ENCODE results near the gene PXDN. TPM values are rescaled to one million over a fixed set of nuclear protein-coding genes. Genes with fewer than 3 reads are reported as not detected.
"Not testable (repeated sequence)": the region's sequence is repeated elsewhere in the genome, so short reads cannot be mapped to it uniquely, and the experiment has no call there.

PXDN gene
- total RNA-seq, 2 experiments from 2014 or later = 1.3 to 1.4 TPM

DNA sequence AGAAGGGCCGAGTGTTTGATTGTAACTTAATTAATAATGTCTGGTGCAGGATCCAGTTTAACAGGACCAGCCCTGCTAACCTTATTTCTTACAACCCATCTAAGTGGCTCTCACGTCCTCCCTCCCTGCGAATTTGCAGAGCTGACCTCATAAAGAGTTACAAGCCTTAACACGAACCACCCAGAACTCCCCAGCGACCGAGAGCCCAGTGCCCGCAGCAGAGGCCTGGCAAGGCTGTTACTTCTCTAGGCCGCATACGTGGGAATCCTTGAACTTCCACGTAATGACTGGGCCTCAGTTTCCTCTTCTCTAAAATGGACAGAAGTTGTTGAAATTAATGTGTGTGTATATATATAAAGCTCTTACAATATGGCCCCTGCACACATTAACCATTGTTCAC is 55.5 kb downstream of the PXDN start:
- POLR2A ChIA-PET = no interaction called here
- CTCF ChIA-PET = no interaction called here

DNA sequence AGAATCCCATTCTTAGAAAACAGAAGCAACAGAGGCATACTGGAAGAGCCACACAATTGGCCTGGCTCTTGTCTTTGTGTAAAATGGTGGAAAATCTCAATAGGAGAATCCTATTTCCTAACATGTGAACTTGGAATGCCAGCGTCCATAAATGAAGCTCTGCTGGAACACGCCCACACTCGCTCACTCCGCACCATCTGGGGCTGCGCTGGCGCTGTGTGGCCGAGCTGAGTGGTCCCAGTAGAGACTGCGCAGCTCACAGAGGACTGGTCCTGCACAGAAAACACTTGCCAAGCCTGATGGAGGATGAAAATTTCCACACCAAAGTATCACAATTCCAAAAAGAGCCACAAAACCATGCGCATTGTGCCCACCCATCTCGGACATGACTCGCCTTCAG is 56.2 kb downstream of the PXDN start:
- ChIA-PET POLR2A (no interaction called here), CTCF (no interaction called here)

DNA sequence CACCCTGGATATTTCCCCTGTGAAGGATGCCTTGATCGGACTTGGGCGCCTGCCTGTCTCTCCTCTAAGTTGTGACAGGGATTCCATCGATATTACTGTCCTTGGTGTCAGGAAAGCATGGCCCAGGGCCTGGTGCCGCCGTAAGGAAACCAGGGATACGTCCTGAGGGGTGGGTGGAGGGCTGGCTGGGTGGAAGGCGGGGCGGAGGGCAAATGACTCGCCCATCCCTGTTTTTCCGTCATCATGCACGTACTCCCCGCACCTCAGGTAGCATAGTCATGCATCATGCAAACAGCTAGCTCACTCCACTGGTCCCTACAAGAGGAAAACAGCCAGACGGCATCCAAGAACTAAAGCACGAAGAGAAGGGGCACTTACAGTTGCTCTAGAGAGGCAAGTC is 57.1 kb downstream of the PXDN start:
- ChIA-PET CTCF (no interaction called here), POLR2A (no interaction called here)

DNA sequence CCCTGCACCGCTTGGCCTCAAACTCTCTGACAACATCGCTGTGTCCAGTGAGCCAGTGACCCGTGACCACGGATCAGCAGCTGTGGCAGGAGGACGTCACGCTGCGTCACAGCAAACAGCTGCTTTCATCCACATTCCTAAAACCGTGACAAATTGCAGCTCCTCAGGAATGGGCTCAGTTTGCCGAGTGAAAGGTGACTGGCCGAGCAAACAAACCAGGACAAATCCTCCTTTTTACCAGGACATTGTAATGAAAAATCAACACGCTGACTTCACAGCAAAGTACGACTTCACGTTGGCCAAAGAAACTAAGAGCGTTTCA is 57.6 kb downstream of the PXDN start:
- ChIA-PET CTCF (no interaction called here), POLR2A (no interaction called here)

DNA sequence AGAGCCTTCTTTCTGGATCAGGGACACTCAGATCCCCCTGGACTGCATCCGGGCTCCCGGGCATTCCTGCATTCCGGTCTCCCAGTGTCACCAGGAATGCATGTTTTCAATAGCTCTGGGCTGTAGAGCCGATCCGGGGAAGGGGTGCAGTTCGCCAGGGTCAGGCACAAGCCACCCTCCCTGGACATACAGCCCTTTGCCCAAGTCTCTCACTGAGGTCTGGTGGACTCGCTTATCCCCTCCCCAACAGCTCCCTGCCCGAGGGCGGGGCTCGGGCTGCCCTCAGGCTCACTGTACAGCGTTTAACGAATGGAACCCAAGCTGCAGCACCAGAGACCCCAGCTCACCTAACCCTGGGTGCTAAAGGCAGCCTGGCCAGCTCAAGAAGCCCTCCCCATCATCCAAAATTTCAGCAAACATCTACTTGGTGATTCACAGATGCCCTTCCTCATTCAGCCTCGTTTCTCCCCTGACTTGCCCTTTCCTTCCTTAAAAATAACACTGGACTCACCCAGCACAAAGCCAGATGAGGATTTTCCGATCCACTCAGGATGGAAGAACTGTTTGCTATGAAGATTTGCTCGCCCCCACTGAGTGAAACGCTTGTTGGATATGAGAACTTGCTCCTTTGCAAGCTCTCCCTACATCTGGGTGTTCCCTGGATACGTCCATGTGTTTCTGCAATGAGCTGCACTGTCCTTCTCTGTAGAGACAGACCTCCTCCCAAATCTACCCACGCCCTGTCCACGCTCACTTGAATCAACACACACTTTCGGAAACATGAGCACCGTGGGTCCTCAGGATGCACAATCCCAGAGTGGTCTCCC is 58.1 kb downstream of the PXDN start:
- CTCF ChIA-PET = no interaction called here
- POLR2A ChIA-PET = no interaction called here

DNA sequence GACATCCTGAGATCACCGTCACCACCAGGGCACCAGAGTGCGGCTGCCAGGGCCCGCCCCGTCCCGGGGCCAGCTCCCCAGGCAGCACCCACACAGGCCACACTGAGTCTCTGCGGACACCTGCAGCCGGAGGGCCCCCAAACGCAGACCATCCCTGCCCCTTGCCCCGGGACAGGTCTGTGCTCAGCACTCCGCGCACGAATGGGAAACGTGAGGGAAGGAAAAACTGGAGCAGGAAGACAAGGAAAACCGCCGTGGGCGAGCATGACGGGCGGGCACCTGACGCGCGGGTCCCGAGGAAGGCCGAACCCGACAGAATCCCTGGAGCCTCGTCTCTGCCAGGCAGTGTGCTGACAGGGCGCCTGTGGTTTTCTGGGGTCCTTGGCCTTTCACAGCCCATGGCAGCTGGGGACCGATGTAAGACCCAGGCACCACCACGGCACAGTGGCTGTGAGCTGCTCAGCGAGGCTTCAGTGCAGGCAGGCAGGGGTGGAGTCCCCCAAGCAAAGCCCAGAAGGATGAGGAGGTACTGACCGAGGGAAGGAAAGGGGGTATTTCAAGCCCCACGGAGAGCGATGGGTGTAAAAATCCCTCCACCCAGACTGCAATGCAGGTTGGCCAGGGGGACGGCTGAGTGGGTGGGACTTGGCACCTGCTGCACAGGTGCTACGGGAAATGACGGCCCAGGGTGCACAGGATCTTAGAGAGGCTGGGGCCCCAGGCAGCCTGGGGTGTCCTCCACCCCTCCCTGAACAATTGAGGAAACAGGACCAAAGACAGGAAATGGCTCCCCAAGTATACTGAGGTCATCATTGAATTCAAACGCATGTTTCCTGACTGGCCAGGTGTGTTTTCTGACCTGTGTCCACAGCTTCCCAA is 59.0 kb downstream of the PXDN start:
- POLR2A ChIA-PET = no interaction called here
- CTCF ChIA-PET = no interaction called here

DNA sequence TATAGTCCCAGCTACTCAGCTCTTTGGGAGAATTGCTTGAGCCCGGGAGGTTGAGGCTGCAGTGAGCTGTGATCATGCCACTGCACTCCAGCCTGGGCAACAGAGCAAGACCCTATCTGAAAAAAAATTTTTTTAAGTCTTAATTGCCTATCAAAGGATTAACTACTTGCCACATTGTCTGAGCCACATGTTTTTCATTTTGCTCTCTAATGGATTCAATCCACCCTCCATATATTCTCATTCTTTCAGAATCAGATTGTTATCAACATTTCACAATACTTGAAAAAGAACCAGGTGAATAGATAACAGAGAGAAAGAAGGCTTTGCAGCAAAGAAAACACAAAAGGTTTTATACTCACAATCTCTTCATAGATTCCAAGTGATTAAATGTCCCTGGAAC is 61.0 kb downstream of the PXDN start:
- CTCF ChIA-PET = interaction anchor here (0.6 kb wide), 1 partner anchor 166 kb away, joined by 3 read pairs; no protein-coding TSS in a partner anchor
- POLR2A ChIA-PET = no interaction called here

DNA sequence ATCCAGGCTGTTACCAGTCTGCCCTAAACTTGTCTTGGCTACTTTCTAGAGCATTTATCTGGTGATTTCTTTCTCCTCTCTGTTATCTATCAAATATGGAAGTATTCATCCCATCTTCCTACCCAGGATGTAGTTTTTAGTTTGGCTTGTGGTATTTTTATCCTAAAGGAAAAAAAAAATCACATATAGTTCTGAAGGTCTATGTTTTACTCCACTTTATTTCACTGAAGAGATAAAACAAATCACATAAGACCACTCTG is 62.2 kb downstream of the PXDN start:
- ChIA-PET CTCF (no interaction called here), POLR2A (no interaction called here)

DNA sequence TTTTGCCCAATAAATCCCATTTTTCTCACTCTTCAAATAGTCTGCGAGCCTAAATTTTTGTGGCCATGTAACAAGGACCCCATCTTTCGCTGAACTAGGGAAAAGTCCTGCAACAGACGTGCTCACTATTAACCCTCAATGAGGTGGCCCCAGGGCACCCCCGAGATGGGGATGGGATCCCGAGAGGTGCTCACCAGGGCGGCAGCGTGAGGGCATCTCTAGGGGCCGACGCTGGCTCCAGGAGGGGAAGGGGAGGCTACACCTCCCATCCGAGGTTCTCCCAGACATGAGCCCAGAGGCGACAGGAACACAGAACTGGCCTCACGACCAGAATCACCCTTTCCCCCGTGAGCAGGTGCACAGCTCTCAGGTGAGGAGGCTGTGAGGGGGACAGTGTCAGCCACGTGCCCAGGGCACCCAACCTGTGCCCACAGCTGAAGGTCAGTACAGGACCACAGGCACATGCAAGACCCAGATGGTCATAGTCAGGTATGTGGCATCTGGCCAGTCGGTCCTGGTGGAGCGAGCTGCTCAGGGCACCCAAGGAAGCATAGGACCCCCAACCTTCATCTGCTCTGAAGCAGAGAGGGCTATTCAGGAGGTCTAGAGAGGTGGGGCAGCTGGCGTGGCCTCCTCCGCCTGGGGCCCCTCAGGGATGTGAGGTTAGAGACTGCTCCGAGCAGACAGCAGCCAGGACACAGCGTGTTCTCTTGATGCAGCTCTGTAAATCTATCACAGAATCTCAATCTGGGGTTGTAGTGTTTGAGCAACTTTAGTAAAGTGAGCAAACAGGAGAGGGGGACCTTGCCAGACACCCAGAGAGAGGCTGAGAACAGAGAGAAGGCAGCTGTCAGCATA is 62.8 kb downstream of the PXDN start:
- ChIA-PET POLR2A (no interaction called here), CTCF (no interaction called here)

DNA sequence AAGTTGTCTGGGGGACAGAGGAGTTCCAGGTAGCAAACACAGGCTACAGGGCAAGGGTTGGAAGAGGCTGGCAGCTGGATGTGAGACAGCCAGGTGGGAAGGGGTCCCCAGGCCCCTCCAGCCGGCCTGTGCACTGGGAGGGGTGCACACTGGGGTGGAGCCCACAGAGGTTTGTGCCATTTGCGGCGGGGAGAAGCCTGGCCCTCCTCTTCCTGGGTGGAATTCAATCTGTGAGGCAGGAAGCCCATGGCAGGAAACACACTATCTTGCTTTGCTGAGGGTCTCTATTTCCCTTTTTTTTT is 63.3 kb downstream of the PXDN start:
- CTCF ChIA-PET = no interaction called here
- POLR2A ChIA-PET = no interaction called here

DNA sequence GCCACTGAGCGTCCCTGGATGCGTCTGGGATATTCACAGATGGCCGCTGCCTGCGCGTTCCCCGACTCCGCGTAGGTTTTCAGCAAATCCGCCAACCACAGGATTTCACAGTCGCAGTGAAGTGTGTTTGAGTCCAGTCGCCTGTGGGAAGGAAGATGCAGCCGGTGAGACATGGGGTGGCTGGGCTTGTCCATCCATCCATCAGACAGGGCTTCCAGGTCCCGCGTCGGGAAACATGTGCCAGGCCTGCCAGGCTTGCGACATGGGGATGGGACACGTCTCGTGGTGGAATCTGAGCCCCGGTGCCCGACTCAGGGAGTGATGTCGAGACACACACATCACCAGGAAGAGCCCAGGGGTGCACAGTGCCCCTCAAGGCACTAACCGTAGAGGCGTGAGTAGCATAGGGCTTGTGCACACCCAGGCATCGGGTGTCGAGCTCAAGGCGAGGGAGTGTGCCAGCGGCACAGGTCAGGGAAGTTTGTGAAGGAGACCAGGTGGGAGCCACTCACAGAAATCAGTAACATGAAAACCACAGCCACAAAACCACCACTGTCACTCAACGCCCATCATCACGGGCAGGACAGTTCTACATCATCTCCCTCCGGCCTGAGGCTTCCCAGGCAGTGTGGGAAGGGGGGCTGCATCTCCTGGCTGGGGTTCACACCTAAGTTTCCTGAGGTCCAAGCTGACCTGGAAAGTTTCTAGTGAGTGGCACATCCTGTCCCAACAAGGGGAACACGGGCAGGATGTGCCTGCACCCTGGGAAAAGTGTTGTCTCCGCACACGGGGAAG is 63.9 kb downstream of the PXDN start:
- CTCF ChIA-PET = no interaction called here
- POLR2A ChIA-PET = no interaction called here

DNA sequence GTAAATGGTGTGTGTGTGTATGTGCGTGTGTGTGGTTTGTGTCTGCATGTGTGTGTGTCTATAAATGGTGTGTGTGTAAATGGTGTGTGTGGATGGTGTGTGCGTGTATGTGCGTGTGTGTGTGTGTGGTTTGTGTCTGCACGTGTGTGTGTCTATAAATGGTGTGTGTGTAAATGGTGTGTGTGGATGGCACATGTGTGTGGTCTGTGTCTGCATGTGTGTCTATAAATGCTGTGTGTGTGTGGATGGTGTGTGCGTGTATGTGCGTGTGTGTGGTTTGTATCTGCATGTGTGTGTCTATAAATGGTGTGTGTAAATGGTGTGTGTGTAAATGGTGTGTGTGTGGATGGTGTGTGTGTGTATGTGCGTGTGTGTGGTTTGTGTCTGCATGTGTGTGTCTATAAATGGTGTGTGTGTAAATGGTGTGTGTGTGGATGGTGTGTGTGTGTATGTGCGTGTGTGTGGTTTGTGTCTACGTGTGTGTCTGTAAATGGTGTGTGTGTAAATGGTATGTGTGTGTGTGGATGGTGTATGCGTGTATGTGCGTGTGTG is 64.8 kb downstream of the PXDN start:
- POLR2A ChIA-PET, CTCF ChIA-PET: not testable (repeated sequence)

DNA sequence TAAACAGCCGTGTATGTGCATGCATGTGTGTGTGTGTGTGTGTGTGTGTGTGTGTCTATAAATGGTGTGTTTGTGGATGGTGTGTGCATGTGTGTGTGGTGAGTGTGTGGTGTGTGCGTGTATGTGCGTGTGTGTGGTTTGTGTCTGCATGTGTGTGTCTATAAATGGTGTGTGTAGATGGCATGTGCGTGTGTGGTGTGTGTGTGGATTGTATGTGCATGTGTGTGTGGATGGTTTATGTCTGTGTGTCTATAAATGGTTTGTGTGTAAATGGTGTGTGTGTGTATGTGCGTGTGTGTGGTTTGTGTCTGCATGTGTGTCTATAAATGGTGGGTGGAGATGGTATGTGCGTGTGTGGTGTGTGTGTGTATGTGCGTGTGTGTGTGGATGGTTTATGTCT is 65.2 kb downstream of the PXDN start:
- CTCF ChIA-PET, POLR2A ChIA-PET: not testable (repeated sequence)

DNA sequence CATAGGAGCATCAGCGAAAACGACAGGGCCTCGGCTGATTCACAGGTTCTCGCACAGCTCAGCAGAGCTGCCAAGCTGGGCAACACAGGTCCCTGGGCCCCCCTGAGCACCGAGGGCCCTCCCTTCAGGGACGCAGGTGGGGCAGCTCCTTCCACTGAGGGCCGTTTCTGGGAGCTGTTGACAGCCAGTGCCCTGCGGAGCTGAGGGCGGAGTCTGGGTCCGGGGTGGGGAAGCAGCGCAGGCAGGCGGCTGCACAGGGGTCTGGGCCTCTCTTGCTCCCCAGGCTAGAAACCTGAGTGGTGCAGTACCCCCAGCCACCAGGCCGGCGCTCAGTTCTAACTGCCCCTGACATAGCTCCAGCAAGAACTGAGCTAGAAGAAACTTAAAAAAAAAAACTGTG is 65.7 kb downstream of the PXDN start:
- ChIA-PET CTCF (no interaction called here), POLR2A (no interaction called here)

DNA sequence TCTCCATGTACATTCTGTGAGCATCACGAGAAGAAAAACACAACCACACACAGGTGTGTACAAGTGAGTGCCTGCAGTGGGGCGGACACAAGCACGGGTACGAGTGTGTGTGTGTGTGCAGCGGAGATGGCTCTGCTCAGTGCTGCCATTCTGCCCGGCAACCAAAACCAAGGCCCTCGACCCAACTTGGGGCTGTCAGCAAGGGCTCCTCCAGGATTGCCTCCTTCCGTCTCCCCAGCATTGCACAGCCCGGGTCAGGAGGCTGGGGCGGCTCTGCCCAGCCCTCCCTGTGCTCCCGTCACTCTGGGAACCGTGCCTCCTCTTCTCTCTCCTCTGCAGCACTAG is 66.5 kb downstream of the PXDN start:
- ChIA-PET CTCF (no interaction called here), POLR2A (no interaction called here)

DNA sequence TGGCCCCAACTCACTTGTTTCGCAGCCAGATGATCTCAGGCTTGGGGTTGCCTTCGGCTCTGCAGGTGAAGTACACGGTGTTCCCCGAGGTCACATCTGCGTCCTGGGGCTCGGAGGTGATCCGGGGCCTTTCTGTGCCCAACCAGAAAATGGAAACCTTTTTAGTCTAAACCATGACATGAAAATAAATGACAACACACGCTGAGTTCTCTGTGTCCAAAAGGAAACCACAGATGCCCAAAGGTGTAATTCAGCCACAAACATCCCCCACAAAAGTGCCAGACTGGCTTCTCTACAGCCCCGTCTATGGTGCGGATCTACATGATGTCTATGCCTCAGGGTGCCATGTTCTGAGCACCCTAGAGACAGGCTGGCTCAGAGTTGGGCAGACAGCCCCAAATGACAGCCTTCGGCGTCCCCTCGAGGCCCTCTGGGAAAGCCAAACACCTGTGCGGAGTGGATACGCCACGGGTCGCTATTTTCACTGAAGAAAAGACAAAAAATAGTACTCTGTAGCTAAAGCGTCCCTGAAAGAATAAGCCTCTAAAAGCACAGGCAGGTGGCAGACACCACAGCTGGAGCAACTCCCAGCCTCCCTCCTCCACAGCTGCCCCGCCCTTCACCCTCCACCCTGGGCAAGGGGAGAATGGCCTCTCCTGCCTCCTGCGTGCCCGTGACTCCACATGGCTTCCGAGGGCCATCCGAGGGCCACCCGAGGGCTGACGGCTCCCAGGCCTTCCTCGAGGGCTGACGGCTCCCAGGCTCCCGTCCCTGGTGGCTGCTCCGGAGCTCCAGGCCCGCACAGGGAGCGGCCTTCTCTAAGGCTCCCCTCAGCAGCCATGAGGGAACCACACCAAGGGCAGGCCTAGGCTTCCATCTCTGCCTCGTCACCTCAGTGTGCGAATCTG is 67.1 kb downstream of the PXDN start:
- POLR2A ChIA-PET = no interaction called here
- CTCF ChIA-PET = no interaction called here

DNA sequence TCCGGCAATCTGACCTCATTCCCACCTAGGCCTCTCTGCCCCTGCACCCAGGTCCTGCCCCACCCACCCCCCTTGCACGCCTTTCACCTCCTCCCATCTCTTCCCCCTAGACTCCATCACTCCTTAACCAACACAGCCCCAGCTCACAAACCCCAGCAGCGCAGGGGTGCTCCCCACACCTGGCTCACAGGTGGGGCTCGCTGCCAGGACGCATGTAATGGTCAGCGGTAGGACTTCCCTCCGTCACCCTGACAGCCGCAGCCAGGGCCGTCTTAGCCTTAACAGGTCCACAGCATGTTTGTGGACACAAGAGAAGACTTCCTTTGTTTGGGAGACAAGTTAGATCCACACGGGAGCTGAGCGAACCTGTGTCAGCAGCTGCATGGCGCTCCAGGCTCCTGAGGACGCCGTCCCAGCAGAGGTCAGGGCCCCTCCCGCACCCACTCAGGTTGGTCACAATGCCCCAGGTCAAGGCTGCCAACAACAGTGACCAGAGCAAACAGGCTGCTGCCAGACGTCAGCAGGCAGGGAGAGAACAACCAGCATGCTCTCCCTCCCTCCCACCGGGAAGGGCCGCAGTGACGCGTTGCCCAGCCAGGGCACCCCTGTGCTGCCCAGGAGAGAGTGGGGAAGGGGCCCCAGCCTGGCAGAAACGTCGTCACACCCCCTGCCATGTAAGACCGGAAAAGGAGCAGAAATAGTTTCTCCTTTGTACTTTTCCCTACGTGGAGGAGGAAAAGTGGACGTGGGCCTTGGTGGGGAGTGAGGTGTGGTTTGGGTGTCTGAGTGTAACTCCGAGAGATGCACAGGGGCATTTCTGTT is 68.0 kb downstream of the PXDN start:
- ChIA-PET POLR2A (no interaction called here), CTCF (no interaction called here)

DNA sequence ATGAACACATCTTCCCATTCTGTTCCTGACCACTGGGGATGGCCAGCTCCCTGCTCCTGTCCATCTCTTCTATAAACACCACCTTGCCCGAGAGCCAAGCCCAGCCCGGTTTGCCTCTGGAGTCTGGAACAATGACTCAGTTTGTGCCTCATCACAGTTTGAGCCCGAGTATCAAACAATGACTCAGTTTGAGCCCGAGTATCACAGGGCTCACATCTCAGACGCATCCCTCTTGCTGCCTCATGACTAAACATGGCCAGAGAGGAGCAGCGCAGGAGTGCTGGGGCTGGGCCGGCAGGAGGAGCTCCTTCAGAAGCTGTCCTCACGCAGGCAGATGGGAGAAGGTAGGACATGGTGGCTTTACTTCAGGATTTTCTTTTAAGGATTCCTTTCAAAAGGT is 68.7 kb downstream of the PXDN start:
- ChIA-PET POLR2A (no interaction called here), CTCF (no interaction called here)
